GM19438 (cell line): ENCODE measurements around the gene TRPC6.
"Not testable (repeated sequence)": the region's sequence is repeated elsewhere in the genome, so short reads cannot be mapped to it uniquely, and the experiment has no call there.

ENCODE experiments used
- ATAC-seq: cut with Tn5 transposase; IDR thresholded peaks from one replicate; pipeline ENCODE4 v1.9.1; 2021; ENCODE audit warnings: low read depth; ENCODE audit not compliant: unreplicated experiment

TRPC6 gene

DNA sequence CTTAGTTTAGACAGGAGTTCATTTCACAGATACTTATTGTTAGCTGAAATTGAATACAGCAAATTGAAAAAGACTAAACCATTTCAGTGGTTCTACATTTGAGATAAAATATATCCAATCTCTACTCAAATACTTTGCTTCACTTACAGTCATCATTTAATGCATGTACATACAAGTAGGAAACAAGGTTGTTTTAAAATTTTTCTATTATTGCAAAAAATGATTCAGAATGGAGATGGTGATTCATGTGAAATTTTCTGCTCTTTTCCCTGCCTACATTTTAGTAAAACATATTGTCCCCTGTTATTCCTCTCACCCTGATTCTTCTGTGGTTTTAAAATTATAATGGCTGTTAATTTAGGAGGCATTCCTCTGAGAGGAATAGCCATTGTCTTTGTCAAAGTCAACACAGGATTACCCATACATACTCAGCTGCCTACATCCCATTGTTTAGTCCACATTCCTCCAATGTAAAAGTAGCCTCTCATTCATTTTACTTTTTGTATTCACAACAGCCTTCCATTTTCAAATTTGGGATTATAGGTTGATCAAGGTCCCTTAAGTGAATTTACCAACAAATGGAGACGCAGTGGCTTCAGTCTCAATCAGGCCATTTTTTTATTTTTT lies 60.1 kb downstream of the TRPC6 start:
- ATAC-seq = no peak

DNA sequence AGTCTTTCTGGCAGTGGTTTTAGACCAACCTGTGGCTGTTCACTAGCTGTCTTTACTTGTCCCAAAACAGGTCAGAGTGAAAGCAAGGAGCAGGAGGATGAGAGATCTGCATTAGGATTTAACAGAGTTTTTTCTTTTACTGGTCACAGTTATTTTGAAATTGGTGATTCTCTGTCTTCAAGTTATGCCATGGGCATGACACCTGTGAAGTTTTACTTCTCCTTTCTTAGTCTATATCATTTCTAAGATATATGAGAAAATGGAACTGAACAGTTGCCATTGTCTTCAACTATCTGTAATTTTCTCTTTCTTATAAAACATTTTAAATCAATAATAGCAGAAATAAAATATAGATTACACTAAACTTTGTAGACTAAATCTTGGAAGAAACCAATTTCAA lies 60.6 kb downstream of the TRPC6 start:
- ATAC-seq = no peak

DNA sequence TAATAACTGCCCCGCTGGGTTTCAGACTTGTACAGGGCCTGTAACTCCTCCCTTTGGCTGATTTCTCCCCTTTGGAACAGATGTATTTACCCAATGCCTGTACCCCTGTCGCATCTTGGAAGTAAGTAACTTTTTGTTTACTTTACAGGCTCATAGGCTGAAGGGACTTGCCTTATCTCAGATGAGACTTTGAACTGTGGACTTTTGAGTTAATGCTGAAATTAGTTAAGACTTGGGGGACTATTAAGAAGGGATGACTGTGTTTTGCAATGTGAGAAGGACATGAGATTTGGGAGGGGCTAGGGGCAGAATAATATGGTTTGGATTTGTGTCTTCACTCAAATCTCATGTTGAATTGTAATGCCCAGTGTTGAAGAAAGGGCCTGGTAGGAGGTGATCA lies 62.0 kb downstream of the TRPC6 start:
- no peak for ATAC-seq

DNA sequence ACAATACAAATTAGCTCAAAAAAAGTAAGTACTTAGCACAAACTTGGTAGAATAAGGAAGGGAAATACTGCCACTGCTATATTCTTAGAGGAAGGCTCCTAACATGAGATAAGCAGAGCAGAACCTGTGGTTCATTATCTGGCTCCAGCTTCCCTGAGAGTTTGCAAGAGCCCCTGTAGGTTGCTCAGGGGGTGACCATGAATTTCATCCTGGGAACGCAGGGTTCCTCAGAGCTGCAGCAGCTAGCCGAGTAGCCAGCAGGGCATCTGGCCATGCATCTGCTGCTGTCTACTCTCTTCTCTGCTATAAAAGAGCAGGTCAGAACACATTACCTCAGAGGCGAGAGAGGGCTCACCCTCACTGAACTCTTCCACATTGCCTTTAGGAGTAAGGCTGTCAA lies 67.3 kb downstream of the TRPC6 start:
- no peak for ATAC-seq

DNA sequence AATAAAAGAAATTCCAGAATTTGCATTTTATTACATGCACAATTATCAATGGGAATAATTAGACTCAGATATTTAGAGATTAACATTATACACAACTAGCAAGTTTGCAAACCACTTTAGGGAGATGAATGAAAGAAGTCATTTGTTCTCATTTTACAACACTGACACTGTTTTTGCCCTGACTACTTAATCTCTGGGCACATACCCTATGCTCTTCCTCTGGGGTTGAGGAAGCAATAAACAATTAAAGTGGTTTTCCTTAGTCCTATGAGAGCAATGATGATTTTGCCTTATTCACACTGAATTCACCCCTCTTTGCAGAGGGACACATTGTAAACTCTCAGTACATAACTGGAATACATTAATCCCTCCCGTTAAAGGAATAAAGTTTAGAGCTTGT lies 72.7 kb downstream of the TRPC6 start:
- ATAC-seq = no peak

DNA sequence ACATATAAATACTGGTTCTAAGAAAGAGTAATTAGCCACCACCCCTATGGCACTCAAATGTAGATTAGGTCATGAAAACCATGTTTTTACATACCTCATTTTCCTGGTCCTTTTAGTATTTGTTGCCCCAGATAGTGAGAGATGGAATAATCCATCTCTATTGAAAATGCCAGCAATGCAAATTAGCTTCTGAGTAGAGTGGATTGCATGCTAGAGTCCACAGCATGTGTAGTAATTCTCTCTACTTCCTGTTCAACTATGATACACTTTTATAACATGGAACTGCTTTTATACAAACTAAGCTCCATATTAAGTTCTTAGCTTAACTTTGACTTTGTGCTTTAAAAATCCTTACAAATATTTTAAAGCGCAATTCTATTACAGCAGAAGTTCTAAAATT lies 73.2 kb downstream of the TRPC6 start:
- no peak for ATAC-seq

DNA sequence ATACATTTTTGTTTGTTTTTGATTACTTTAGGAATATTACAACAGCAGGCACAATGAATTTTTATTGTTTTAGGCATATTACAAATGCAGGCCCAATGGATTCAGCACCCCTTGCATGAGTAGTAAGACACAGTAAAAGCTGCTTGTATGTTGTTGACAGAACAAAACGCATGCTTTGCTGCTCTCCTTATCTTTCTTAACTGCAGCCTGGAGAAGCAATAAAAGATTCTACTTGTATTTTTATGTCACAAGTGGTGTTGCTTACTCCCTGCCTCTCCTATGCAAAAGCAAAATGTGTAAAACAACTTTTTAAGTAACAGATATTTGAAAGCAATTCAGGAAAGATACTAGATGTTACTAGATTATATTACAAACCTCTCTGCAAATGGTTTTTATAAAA lies 73.9 kb downstream of the TRPC6 start:
- no peak for ATAC-seq

DNA sequence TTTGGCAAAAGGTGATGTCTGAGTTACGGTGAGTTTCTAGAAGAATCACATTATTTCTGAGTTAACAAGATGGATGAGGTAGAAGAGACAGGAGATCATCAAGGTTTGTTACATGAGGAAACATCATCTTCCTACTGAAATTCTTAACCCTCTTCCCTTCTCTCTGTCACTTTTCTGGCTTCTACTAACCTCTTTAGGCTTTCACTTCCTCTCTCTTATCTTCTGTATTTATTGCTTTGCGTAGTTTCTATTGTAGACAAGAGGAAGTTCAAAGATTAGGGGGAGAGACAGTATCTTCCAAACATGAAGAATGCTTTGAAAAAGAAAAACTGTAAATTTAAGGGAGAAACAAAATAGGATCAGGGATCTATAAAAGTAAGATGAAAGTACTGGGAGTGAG lies 75.4 kb downstream of the TRPC6 start:
- no peak for ATAC-seq

DNA sequence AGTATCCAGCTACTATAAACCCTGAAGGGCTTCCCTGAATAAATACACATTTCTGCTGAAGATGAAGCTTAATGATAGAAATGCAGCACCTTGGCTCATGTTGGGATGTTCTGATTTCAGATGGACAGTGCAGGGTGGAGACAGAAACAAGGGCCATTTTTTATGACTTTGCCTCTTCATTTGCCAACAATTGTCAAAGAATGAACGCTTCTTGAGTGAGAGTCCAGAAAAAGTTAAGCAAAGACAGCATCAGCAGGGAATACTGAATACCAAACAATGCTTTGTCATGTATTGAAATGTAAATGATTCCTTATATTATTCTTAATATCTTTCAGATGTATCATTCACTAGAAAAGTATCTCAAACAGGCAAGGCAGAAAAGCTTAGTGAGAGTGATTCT lies 84.9 kb downstream of the TRPC6 start:
- ATAC-seq = no peak

DNA sequence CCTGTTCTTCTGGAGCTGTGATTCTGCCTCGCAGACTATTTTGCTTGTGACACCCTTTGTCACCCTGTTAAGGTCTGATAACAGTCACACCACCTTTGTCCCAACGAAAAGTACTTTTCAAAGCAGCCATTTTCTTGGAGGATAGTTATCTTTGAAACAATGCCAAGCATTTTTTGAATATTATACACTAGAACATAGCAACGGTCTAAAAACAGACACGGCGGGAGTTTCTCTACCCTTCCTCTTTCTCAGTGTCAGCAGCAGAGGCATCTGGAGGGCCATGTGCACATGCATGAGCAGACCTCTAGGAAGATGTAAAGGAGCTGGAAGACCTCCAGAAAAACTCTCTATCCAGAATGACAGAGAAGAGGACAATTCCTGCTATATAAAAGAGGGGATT lies 86.5 kb downstream of the TRPC6 start:
- ATAC-seq = no peak

DNA sequence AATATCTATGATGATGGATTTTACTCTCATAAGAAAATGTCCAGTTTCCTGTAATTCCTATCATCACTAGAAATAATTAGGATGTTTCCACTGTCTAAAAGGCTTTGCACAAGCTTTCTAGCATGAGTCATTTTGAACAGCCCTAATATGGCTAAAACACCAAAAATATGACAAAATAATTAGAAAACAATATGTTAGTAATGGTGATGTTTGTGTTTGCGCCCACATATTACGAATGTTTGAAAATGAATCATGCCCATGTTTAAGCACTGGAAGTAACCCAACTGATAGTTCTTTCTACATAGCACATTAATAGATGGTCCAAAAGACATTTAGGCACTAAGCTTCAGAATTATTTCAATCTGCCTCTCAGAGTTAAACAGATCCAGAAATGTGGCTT lies 96.0 kb downstream of the TRPC6 start:
- ATAC-seq = no peak

DNA sequence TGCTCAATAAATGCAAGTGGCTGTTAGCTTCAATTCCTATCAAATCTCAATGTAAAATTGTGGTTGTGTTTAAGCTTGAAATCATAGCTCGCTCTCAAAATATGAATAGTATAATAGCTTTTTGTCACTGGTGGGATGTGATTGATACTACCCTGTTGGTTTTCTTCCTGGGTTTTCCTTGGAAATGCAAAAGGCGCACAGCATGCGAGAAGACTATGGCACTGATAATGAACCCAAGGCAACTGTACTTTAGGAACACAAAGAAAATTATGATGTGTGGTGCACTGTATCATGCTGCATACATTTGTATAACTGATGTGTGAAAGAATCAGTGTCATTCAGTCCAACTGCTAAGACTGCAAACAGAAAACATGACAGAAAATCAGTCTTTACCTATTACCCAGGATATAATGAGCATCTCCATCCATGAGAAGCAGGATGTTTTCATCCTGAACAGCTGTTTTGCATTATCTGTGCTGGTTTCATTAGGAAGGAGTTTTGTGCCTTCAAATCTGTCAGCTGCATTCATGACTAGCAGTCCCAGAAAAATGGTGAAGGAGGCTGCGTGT lies 101.2 kb downstream of the TRPC6 start:
- ATAC-seq = no peak

DNA sequence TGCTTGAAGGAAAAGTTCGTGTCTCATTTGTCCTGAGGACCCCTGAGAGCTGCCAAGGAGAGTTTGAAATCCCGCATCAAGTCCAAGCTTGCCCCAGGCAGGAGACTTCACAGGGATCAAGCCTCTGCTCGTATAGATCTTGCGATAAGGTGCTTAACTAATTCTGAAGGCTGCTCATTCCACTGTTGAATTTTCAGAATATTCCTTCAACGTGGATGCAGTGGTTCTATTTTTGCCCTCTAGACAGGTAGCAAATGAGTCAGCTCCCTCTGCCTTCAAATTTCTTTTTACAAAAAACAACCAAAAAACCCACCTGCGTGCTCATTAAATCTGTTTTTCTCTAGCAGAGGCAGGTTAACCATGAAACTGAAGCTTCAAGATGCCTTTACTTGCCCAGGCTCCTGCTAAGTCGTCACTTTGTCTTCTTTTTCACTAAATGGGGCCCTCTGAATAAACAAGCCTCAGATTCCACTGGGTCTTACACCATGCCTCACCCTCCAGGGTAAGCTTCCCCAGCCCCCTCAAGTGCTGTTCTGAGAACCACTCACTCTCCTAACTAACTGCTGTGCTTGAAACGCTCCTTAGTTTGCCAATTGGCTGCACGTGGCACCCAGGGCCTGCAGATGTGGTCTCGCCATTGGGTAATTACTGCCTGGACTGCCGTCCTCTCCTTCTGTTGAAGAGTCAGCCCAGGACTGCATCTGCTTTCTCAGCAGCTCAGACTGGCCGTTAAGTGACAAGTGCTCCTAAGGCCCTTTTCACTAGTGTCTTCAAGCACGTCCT lies 105.0 kb downstream of the TRPC6 start:
- no peak for ATAC-seq

DNA sequence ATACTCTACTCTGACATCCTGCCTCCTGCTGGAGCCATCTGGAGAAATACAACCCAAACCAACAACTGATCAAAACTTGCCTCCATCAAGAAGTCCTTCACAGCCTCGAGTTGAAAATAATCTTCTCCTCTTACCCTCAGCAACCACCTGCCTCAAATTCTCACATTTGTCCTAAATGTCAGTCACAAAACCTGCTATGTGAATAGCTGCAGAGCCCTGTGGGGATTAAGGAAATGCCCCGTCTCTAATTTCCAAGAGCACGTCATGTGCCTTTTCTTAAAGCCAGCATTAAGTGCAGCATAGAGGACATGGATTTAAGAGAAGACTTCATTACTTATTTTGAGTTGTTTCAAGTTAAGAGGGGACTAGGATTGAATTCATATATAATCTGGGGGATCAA lies 105.9 kb downstream of the TRPC6 start:
- ATAC-seq = no peak

DNA sequence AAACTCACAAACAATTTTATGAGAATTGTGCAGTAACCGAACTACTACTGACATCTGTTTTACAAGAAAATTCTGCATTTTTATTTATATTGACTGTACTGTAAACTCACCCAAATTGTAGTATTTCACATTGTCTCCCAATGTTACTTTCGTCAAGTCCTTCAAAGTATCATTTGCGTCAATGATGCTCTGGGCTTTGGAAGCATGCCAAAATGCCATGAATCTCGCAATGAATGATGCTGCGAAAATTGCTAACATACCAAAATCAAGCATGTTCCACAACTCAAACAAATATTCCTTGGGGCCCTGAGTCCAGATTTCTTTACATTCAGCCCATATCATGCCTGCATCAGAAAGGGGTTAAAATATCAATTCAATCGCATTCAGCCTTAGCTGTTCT lies 107.6 kb downstream of the TRPC6 start:
- no peak for ATAC-seq

DNA sequence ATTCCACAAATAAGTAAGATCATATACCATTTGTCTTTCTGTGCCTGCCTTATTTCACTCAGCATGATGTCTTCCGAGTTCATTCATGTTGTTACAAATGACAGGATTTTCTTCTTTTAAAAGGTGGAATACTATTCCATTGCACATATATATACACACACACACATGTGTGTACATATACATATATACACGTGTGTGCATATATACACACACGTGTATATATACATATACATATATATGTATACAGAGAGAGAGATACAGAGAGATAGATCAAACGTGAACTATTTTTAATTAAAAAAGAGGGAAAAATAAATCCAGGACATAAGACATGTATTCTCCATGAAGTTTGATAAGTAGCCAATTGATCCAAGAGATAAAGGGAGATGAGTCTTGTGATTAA lies 108.1 kb downstream of the TRPC6 start:
- ATAC-seq = no peak

DNA sequence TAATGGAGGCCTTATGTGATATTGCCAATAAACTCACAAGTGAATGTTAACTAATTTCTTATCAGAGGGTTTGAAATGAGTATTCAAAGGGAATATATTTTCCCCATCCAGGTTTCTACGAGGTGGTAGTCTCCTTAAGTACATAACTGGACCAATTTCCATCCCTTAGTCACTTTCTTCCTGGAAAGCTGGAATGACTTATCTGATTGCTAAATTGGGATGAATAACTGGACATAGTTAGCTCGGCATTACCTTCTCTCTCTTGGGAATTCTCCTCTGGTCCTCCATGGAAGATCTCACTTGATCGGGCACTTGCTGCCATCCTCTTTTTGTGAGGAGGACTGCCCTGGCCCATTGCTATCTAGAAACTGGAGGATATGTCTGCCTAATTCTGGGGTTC lies 109.1 kb downstream of the TRPC6 start:
- no peak for ATAC-seq

DNA sequence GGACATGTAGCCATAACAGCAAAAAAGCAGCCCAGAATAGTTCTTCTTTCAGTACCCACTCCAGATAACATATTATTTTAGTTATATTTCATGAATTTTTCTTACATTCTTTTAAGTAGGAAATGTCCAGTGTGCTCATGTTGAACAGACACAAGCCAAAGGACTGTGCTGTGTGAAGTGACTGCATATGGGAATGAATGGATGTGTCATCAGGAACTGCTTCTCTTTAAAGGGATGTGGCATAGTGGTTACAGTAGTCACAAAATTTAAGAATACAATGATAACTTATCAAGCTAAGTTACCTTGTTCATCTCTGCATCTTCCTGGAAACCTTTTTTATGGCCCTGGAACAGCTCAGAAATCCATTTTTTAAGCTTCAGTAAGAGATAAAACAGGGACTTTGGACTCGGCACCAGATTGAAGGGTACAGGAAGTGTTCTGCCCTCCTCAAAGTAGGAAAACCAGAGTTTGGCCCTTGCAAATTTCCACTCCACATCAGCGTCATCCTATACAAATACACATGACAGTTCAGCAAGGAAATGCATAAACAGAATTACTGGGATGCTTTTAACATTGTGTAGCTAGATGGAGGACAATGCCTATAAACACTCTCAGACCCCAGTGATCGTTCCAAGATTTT lies 112.8 kb downstream of the TRPC6 start:
- ATAC-seq = no peak

DNA sequence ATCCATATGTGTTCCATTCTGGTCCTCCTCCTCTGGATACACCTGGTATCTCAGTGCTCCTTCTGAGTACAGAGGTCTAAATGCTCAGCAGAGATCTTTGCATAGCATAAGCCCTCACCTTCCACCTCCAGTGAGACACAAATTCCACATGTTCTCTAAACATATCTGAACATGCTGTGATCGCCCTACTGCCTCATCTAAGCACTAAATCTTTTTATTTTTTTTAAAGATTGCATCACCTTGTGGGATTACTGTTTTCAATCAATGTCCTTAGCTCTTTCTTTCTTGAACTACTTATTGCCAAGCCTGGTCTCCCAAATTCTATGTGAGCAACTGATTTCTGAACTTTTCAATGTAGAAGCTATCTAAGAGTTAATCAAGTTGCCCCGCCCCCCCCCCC lies 113.4 kb downstream of the TRPC6 start:
- no peak for ATAC-seq

DNA sequence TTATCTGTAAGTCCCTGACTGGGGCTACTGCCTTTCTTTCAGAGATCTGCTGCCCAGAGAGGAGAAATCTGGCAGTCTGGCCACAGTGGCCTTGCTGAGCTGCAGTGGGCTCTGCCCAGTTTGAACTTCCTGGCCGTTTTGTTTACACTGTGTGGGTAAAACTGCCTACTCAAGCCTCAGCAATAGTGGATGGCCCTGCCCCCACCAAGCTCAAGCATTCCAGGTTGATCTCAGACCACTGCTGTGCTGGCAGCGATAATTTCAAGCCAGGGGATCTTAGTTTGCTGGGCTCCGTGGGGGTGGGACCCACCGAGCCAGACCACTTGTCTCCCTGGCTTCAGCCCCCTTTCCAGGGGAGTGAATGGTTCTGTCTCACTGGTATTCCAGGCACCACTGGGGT lies 117.5 kb downstream of the TRPC6 start:
- no peak for ATAC-seq

DNA sequence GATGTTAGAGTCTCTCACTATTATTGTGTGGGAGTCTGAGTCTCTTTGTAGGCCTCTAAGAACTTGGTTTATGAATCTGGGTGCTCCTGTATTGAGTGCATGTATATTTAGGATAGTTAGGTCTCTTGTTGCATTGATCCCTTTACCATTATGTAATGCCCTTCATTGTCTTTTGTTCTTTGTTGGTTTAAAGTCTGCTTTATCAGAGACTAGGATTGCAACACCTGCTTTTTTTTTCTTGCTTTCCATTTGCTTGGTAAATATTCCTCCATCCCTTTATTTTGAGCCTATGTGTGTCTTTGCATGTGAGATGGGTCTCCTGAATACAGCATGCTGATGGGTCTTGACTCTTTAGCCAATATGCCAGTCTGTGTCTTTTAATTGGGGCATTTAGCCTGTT lies 119.4 kb downstream of the TRPC6 start:
- ATAC-seq = not testable (repeated sequence)

DNA sequence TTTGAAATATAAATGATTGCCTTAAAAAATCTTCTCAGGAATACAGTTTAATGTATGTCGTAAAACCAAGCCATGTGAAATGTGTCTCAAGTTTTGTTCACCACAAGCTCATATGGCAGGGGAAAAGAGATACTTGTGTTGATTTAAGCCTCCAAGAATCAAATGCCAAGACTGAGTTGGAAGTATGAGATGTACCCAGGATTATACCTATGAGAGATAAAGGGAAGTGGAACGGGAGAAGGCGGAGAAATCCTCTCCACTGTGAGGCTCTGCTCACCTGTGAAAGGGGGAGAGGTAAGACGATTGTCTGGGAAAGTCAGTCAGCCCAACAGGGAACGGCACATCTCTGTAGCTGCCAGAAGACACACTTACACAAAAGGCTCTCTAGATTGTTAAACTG lies 124.8 kb downstream of the TRPC6 start:
- no peak for ATAC-seq
